ENCODE data around the gene TMED7.

- TF ChIP-seq CTCF (IDR thresholded peaks at IDR 0.05) (no peak), NFE2L1 (CRISPR knock-in tag; IDR thresholded peaks at IDR 0.05) (no peak), AFF4 (CRISPR knock-in tag; IDR thresholded peaks at IDR 0.05; ENCODE audit: borderline replicate concordance) (no peak), FOXK1 (CRISPR knock-in tag; IDR thresholded peaks at IDR 0.05) (no peak), ESRRA (CRISPR knock-in tag; IDR thresholded peaks at IDR 0.05; ENCODE audit: borderline replicate concordance) (no peak), NFYB (CRISPR knock-in tag; conservative IDR thresholded peaks at IDR 0.05; ENCODE audit: low read depth) (no peak), FOXP1 (CRISPR knock-in tag; IDR thresholded peaks at IDR 0.05; ENCODE audit: borderline replicate concordance) (no peak), ATF3 (CRISPR knock-in tag; conservative IDR thresholded peaks at IDR 0.05) (no peak), ZNF263 (CRISPR knock-in tag; IDR thresholded peaks at IDR 0.05; ENCODE audit: low read depth) (no peak), MLX (CRISPR knock-in tag; IDR thresholded peaks at IDR 0.05) (no peak), CREB1 (CRISPR knock-in tag; IDR thresholded peaks at IDR 0.05) (no peak), FOXJ3 (CRISPR knock-in tag; IDR thresholded peaks at IDR 0.05; ENCODE audit: borderline replicate concordance) (no peak), HMGXB4 (CRISPR knock-in tag; IDR thresholded peaks at IDR 0.05) (no peak)
Observed at GRCh38 chr5:115585265-115585664, 40.6 kb downstream of the TMED7 start.
